Heart left ventricle (tissue), 13 donors: ENCODE data around the gene GNA15.

Experiments used
- POLR2A ChIP-seq, 2 donors: fragments of 450-650 bp; IDR thresholded peaks; one replicate each; pipeline ENCODE4 v1.6.1; 2017; ENCODE audit warnings: antibody characterized with exemption in 2 of 2, mild to moderate bottlenecking in 2 of 2, moderate library complexity in 2 of 2
- TF ChIP-seq, protein P1 (sequence below), 12 donors: fragments of 200-600 bp; sonication (generic) in 4 of 12; IDR thresholded peaks; one replicate each; pipeline versions ENCODE4 v1.5.0 to v1.8.0; 2018 to 2022; ENCODE audit warnings: antibody characterized with exemption in 12 of 12, mild to moderate bottlenecking in 5 of 12
- donor health status: ischemic (EF 13 %, LVEDD 7.1; RV severe dilation, severe dysfunction).
- donor health status: DM: no; HTN: yes; CAD: no.
- donor health status: DM: no; HTN: no; CAD: no.
- donor health status: ischemic (EF 25% LVEDD 6.9; RV normal size, moderate dysfunction).
- donor health status: ischemic (EF 25% LVEDD 5.7; RV mildly dilated, moderate dysfunction).
- donor health status: ischemic (EF 35%, LVEDD 5.7; RV mildly dilated, moderate dysfunction).
- donor health status: nonischemic (EF 11% LVEDD 7.7; RV severe dilation, severe dysfunction).
- donor health status: DM: yes; HTN: yes; CAD: no.
- donor health status: PGD.
- donor health status: ischemic (EF 29% LVEDD 5.4; RV normal size, mild dysfunction).
- donor health status: nonischemic (EF 23%, LVEDD 6.1; RV moderate dilation, normal function).

- TF ChIP-seq, protein P1, sequence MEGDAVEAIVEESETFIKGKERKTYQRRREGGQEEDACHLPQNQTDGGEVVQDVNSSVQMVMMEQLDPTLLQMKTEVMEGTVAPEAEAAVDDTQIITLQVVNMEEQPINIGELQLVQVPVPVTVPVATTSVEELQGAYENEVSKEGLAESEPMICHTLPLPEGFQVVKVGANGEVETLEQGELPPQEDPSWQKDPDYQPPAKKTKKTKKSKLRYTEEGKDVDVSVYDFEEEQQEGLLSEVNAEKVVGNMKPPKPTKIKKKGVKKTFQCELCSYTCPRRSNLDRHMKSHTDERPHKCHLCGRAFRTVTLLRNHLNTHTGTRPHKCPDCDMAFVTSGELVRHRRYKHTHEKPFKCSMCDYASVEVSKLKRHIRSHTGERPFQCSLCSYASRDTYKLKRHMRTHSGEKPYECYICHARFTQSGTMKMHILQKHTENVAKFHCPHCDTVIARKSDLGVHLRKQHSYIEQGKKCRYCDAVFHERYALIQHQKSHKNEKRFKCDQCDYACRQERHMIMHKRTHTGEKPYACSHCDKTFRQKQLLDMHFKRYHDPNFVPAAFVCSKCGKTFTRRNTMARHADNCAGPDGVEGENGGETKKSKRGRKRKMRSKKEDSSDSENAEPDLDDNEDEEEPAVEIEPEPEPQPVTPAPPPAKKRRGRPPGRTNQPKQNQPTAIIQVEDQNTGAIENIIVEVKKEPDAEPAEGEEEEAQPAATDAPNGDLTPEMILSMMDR (IDR thresholded peaks at IDR 0.05), result no peak
- TF ChIP-seq POLR2A (IDR thresholded peaks at IDR 0.05), result no peak
Measured at GRCh38 chr19:3104708-3104983, 31.2 kb upstream of the GNA15 start.
